Kidney (tissue), 14 donors: ENCODE data around the gene ZBTB40. TPM values are rescaled to one million over a fixed set of nuclear protein-coding genes. Genes with fewer than 3 reads are reported as not detected.

Source experiments
- DNase-seq, 5 donors: peaks; one replicate each; pipeline ENCODE4 v3.0.0-alpha.2; 2013 to 2020
- FAIRE-seq: peaks from 2 replicates; lab custom pipeline; 2012; peaks lifted over from hg19 to GRCh38; lab: Jason Lieb, UNC
- H3K27ac ChIP-seq, 2 donors: one replicate each; pipeline ENCODE4 v1.7.0; 2013; ENCODE audit warnings: low read depth in 2 of 2, low read length in 2 of 2, inconsistent platforms in 1 of 2
- H3K27me3 ChIP-seq: one replicate; pipeline ENCODE4 v1.7.1; 2013; ENCODE audit warnings: low read length, inconsistent platforms; ENCODE audit not compliant: control insufficient read depth, insufficient read depth
- H3K36me3 ChIP-seq, 3 donors: one replicate each; pipeline versions ENCODE4 v1.7.0 to v1.7.1; 2013; ENCODE audit warnings: low read length in 3 of 3, control low read depth in 1 of 3, inconsistent platforms in 1 of 3; ENCODE audit not compliant: insufficient read depth in 3 of 3, control insufficient read depth in 2 of 3
- H3K4me1 ChIP-seq, 3 donors: one replicate each; pipeline versions ENCODE4 v1.7.0 to v1.7.1; 2013; ENCODE audit warnings: low read length in 3 of 3, inconsistent platforms in 1 of 3, low read depth in 1 of 3; ENCODE audit not compliant: control insufficient read depth in 2 of 3, insufficient read depth in 2 of 3
- H3K4me3 ChIP-seq, 3 donors: one replicate each; pipeline versions ENCODE4 v1.7.0 to v1.8.1; 2013; ENCODE audit warnings: low read length in 3 of 3, control low read depth in 1 of 3, inconsistent platforms in 1 of 3
- H3K9ac ChIP-seq, 3 donors: one replicate each; pipeline versions ENCODE4 v1.7.0 to v1.7.1; 2013; ENCODE audit warnings: low read length in 3 of 3, control low read depth in 1 of 3, inconsistent platforms in 1 of 3
- H3K9me3 ChIP-seq, 3 donors: one replicate each; pipeline versions ENCODE4 v1.7.0 to v1.7.1; 2013; ENCODE audit warnings: low read length in 3 of 3, control low read depth in 1 of 3, inconsistent platforms in 1 of 3; ENCODE audit not compliant: control insufficient read depth in 2 of 3, insufficient read depth in 1 of 3
- CTCF ChIP-seq: IDR thresholded peaks from 3 replicates; pipeline ENCODE4 v1.5.1; 2012; ENCODE audit warnings: mild to moderate bottlenecking, moderate library complexity, borderline replicate concordance; ENCODE audit not compliant: insufficient read depth; ENCODE audit errors: extremely low read depth
- intact Hi-C: fragments of 100-400 bp; cut with DNase I; formaldehyde crosslinking; loops from one replicate; pipeline ENCODE4 v1.11.1; 2022
- polyA plus RNA-seq: library from polyadenylated mRNA; stranded (reverse); fragments of 350-450 nt; fragmentation: Illumina TruSeq; extraction: RNeasy Lipid Tissue Mini Kit (QIAGEN cat#74804); gene quantifications from one replicate; pipeline ENCODE4 v1.2.3, GENCODE V29; 2014; ENCODE audit warnings: low read depth, low replicate concordance; ENCODE audit not compliant: insufficient read depth
- total RNA-seq: library from RNA; stranded (reverse); fragmentation: NEBNext Ultra II Directional; extraction: Animal tissue kit (Norgen Biotek cat#: 25700); gene quantifications from one replicate; pipeline ENCODE4 v1.2.1, GENCODE V29; 2021
- donor health status: control.
- donor health status: control.
- donor health status: control.
- donor health status: control.
- donor health status: control.
- donor health status: DM: yes; HTN: yes; CAD: no.
- donor health status: Normal renal cell carcinoma (clear cell type).

Gene ZBTB40
- total and polyA plus RNA-seq, 2 donors from 2014 or later = 4.3 to 17.4 TPM

- Histone ChIP-seq H3K9ac (no peak overlapping the region), H3K36me3 (peaks cover 0 to 1% (median under 1%) of the 10 kb centered on the region in 3 donors), H3K4me3 (no peak overlapping the region), H3K27me3 (no peaks in the 10 kb centered on the region), H3K27ac (no peak overlapping the region), H3K4me1 (peaks cover 0 to 4% (median 0%) of the 10 kb centered on the region in 3 donors), H3K9me3 (no peaks in the 10 kb centered on the region)
- DNase-seq (no peak), FAIRE-seq (no peak)
- intact Hi-C loops = no loop called here
- no peak for TF ChIP-seq CTCF
Measured at GRCh38 chr1:22484706-22485345, 33.2 kb downstream of the ZBTB40 start.

GRCh38 chr1:22485431-22485830, 33.8 kb downstream of the ZBTB40 start:
- FAIRE-seq (no peak), DNase-seq (no peak)
- Histone ChIP-seq H3K27me3 (no peaks in the 10 kb centered on the region), H3K4me1 (peaks cover 0 to 4% (median 0%) of the 10 kb centered on the region in 3 donors), H3K9ac (no peak overlapping the region), H3K36me3 (peaks cover 0 to 4% (median 4%) of the 10 kb centered on the region in 3 donors), H3K27ac (no peak overlapping the region), H3K4me3 (no peak overlapping the region), H3K9me3 (no peaks in the 10 kb centered on the region)
- intact Hi-C loops = no loop called here
- no peak for TF ChIP-seq CTCF

GRCh38 chr1:22487781-22488180, 36.1 kb downstream of the ZBTB40 start:
- Histone ChIP-seq H3K36me3 (peaks cover under 1 to 8% (median 6%) of the 10 kb centered on the region in 3 donors), H3K9me3 (no peaks in the 10 kb centered on the region), H3K27ac (no peak overlapping the region), H3K4me3 (no peak overlapping the region), H3K27me3 (no peaks in the 10 kb centered on the region), H3K9ac (no peak overlapping the region), H3K4me1 (peaks cover 0 to 6% (median 0%) of the 10 kb centered on the region in 3 donors)
- intact Hi-C loops = no loop called here
- no peak for FAIRE-seq
- no peak for TF ChIP-seq CTCF
- DNase-seq = no peak
